Transverse colon (tissue), 4 donors: ENCODE data around the gene FAM241A.

Experiments
- POLR2AphosphoS5 ChIP-seq, 3 donors: sonication (generic); formaldehyde crosslinking; IDR thresholded peaks; one replicate each; pipeline ENCODE4 v1.6.1; 2016; ENCODE audit warnings: antibody characterized with exemption in 3 of 3
- TF ChIP-seq, protein P1 (sequence below), 5 experiments: fragments of 200-600 bp in 3 of 5; fragments of 450-650 bp in 2 of 5; sonication (generic) in 3 of 5; IDR thresholded peaks; 1 replicate in 2 of 5; 2 replicates in 3 of 5; pipeline ENCODE4 v1.5.1; 2016 to 2017; ENCODE audit warnings: antibody characterized with exemption in 5 of 5, inconsistent platforms in 3 of 5, mild to moderate bottlenecking in 2 of 5, moderate library complexity in 1 of 5

DNA sequence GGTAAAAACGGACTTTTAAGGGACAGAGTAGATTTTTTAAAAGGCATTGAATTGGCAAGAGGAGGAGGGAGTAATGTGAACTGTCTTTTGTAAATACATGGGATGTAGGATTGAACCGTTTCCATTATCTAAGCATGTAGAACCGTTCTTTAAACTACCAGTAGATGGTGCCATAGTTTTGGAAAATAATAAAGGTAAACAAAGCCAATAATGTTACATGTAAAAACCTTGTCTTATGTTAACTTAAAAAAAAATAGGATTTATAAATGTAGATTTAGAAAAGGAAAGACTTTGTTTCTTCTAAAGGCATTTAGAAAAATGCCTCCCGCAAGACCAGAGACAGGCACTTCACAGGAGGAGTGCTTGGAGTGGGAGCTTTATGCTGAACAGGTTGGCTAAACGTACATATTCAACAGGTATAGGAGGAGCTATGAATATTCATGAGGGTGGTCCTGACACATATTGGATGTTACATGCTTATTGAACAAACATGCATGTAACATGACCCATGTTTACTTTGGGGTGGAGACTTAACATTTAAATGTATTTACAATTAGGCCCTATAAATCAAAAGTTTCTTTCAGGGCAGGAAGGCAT, 45.5 kb upstream of the FAM241A start:
- TF ChIP-seq, protein P1, sequence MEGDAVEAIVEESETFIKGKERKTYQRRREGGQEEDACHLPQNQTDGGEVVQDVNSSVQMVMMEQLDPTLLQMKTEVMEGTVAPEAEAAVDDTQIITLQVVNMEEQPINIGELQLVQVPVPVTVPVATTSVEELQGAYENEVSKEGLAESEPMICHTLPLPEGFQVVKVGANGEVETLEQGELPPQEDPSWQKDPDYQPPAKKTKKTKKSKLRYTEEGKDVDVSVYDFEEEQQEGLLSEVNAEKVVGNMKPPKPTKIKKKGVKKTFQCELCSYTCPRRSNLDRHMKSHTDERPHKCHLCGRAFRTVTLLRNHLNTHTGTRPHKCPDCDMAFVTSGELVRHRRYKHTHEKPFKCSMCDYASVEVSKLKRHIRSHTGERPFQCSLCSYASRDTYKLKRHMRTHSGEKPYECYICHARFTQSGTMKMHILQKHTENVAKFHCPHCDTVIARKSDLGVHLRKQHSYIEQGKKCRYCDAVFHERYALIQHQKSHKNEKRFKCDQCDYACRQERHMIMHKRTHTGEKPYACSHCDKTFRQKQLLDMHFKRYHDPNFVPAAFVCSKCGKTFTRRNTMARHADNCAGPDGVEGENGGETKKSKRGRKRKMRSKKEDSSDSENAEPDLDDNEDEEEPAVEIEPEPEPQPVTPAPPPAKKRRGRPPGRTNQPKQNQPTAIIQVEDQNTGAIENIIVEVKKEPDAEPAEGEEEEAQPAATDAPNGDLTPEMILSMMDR (IDR thresholded peaks at IDR 0.05) = peak; percentile 58 to 65 (median 64)
- no peak for TF ChIP-seq POLR2AphosphoS5 (IDR thresholded peaks at IDR 0.05)
